Esophagus muscularis mucosa (tissue), 4 donors: ENCODE results near the gene BAHCC1.

Experiments used
- CTCF ChIP-seq, 3 experiments: fragments of 200-600 bp in 2 of 3; fragments of 450-650 bp in 1 of 3; sonication (generic) in 2 of 3; IDR thresholded peaks; one replicate each; pipeline ENCODE4 v1.5.1; 2017 to 2019; ENCODE audit warnings: antibody characterized with exemption in 3 of 3, mild to moderate bottlenecking in 2 of 3, moderate library complexity in 1 of 3
- EP300 ChIP-seq: sonication (generic); formaldehyde crosslinking; IDR thresholded peaks from one replicate; pipeline ENCODE4 v1.6.1; 2017; ENCODE audit warnings: antibody characterized with exemption
- POLR2A ChIP-seq: fragments of 450-650 bp; IDR thresholded peaks from one replicate; pipeline ENCODE4 v1.6.1; 2017; ENCODE audit warnings: antibody characterized with exemption, moderate library complexity, mild to moderate bottlenecking, low read depth
- POLR2AphosphoS5 ChIP-seq, 2 donors: sonication (generic); formaldehyde crosslinking; IDR thresholded peaks; one replicate each; pipeline ENCODE4 v1.6.1; 2017; ENCODE audit warnings: antibody characterized with exemption in 2 of 2

- no peak for TF ChIP-seq POLR2A
- no peak for TF ChIP-seq POLR2AphosphoS5 (IDR thresholded peaks at IDR 0.05)
- TF ChIP-seq CTCF (IDR thresholded peaks at IDR 0.05) = no peak
- no peak for TF ChIP-seq EP300
Observed at GRCh38 chr17:81460856-81461460, 65.7 kb downstream of the BAHCC1 start.
